Adrenal gland (tissue), 12 donors: ENCODE data around the gene GARS1. TPM values are rescaled to one million over a fixed set of nuclear protein-coding genes. Genes with fewer than 3 reads are reported as not detected.
A peak's percentile ranks its signal among the peaks of the same experiment; 100 is the strongest.

Experiments
- DNase-seq, 7 donors: peaks; one replicate each; pipeline ENCODE4 v3.0.0-alpha.2; 2019 to 2020
- H3K27ac ChIP-seq, 5 donors: fragments of 200-600 bp; sonication (generic) in 4 of 5; 1 replicate in 3 of 5; 2 replicates in 2 of 5; pipeline versions ENCODE4 v1.5.1 to v1.8.0; 2016 to 2020; ENCODE audit warnings: mild to moderate bottlenecking in 1 of 5
- H3K27me3 ChIP-seq: fragments of 200-600 bp; 2 replicates; pipeline ENCODE4 v1.8.0; 2021
- H3K36me3 ChIP-seq, 2 donors: fragments of 200-600 bp; replicated peaks in 1 of 2; 1 replicate in 1 of 2; 2 replicates in 1 of 2; pipeline versions ENCODE4 v1.5.1 to v1.8.0; 2018 to 2022
- H3K4me1 ChIP-seq, 2 donors: fragments of 200-600 bp; replicated peaks in 1 of 2; 1 replicate in 1 of 2; 2 replicates in 1 of 2; pipeline versions ENCODE4 v1.5.1 to v1.8.0; 2018 to 2021
- H3K4me3 ChIP-seq, 4 donors: fragments of 200-600 bp; sonication (generic) in 3 of 4; one replicate each; pipeline ENCODE4 v1.5.1; 2016 to 2018
- H3K9me3 ChIP-seq, 3 donors: fragments of 200-600 bp; sonication (generic) in 1 of 3; replicated peaks in 1 of 3; 1 replicate in 2 of 3; 2 replicates in 1 of 3; pipeline versions ENCODE4 v1.5.1 to v1.8.0; 2016 to 2021
- CTCF ChIP-seq, 6 experiments: fragments of 450-650 bp in 4 of 6; fragments of 200-600 bp in 2 of 6; sonication (generic) in 1 of 6; IDR thresholded peaks; 1 replicate in 5 of 6; 2 replicates in 1 of 6; pipeline versions ENCODE4 v1.5.1 to v1.8.0; 2016 to 2021; ENCODE audit warnings: antibody characterized with exemption in 6 of 6, mild to moderate bottlenecking in 2 of 6, moderate library complexity in 1 of 6
- POLR2A ChIP-seq, 2 donors: fragments of 450-650 bp; IDR thresholded peaks; one replicate each; pipeline ENCODE4 v1.6.1; 2017; ENCODE audit warnings: antibody characterized with exemption in 2 of 2, mild to moderate bottlenecking in 2 of 2, moderate library complexity in 1 of 2
- WGBS, 4 donors: extraction: QIAGEN DNeasy Blood & Tissue Kit in 2 of 4; methylation state at CpG; one replicate each; pipeline versions ENCODE4 v1.1.5 to v1.1.7; 2013 to 2017; 5-methylcytosine and 5-hydroxymethylcytosine counted together
- intact Hi-C, 2 donors: fragments of 100-400 bp; cut with DNase I; formaldehyde crosslinking; loops; one replicate each; pipeline versions ENCODE4 v1.14.1 to v1.15.0; 2022 to 2023
- polyA plus RNA-seq, 3 donors: library from polyadenylated mRNA; stranded (reverse); fragments of 200-250 nt in 2 of 3; fragments of 350-450 nt in 1 of 3; fragmentation: Illumina TruSeq in 1 of 3; extraction: RNeasy Lipid Tissue Mini Kit (QIAGEN cat#74804) in 1 of 3; gene quantifications; one replicate each; pipeline ENCODE4 v1.2.3, GENCODE V29; 2013 to 2014
- total RNA-seq, 9 donors: library from RNA; depleted of rRNA in 4 of 9; stranded (reverse); fragments of >200 nt in 4 of 9; fragments of 120-200 nt in 1 of 9; fragmentation: NEBNext Ultra II Directional in 1 of 9; extraction: Animal tissue kit (Norgen Biotek cat#: 25700) in 1 of 9; gene quantifications; one replicate each; pipeline versions ENCODE4 v1.1.0 to v1.2.4, GENCODE V29; 2013 to 2023
- donor health status: healthy with polysubstance abuse.
- donor health status: Bipolar disorder and iron deficiency.
- donor health status: DM: yes; HTN: yes; CAD: no.
- donor health status: DM: no; HTN: no; CAD: no.
- donor health status: DM: no; HTN: no; CAD: no.
- donor health status: DM: yes; HTN: yes; CAD: no.

GARS1 gene
- total and polyA plus RNA-seq, 12 donors = 36.3 to 188 (median 69.4) TPM

GRCh38 chr7:30618961-30619360 lies 24.3 kb downstream of the GARS1 start:
- TF ChIP-seq POLR2A (IDR thresholded peaks at IDR 0.05) = no peak
- no peak for TF ChIP-seq CTCF (IDR thresholded peaks at IDR 0.05)
- no peak for DNase-seq
- WGBS, 4 donors = 80 to 90% (median 86%) methylated on average over 1 of the region's 1 CpG
- H3K27me3 ChIP-seq = no peaks in the 10 kb centered on the region
- H3K9me3 ChIP-seq = no peaks in the 10 kb centered on the region
- no peak overlapping the region for H3K4me3 ChIP-seq
- H3K4me1 ChIP-seq = no peaks in the 10 kb centered on the region
- peaks cover 0 to 45% of the 10 kb centered on the region in 2 donors for H3K36me3 ChIP-seq
- intact Hi-C loops = no loop called here
- no peak overlapping the region for H3K27ac ChIP-seq

GRCh38 chr7:30625283-30625682 lies 30.6 kb downstream of the GARS1 start:
- Histone ChIP-seq H3K9me3 (no peaks in the 10 kb centered on the region), H3K27me3 (no peaks in the 10 kb centered on the region), H3K4me1 (no peaks in the 10 kb centered on the region), H3K4me3 (no peak overlapping the region), H3K27ac (no peak overlapping the region), H3K36me3 (peaks cover 0 to 71% of the 10 kb centered on the region in 2 donors)
- no peak for TF ChIP-seq POLR2A (IDR thresholded peaks at IDR 0.05)
- peak in 2 of 6 experiments; percentile 16 to 26 for TF ChIP-seq CTCF (IDR thresholded peaks at IDR 0.05)
- no peak for DNase-seq
- intact Hi-C loops = no loop called here
- 63 to 95% (median 81%) methylated on average over 1 of the region's 1 CpG for WGBS, 4 donors

GRCh38 chr7:30627026-30627425 lies 32.3 kb downstream of the GARS1 start:
- intact Hi-C loops = no loop called here
- H3K9me3 ChIP-seq = no peaks in the 10 kb centered on the region
- peaks cover 0 to 72% of the 10 kb centered on the region in 2 donors for H3K36me3 ChIP-seq
- no peak for DNase-seq
- H3K27me3 ChIP-seq = no peaks in the 10 kb centered on the region
- TF ChIP-seq CTCF (IDR thresholded peaks at IDR 0.05) = no peak
- TF ChIP-seq POLR2A (IDR thresholded peaks at IDR 0.05) = no peak
- no peak overlapping the region for H3K4me3 ChIP-seq
- WGBS, 4 donors = 90 to 97% (median 93%) methylated on average over 4 of the region's 4 CpGs
- H3K27ac ChIP-seq = no peak overlapping the region
- H3K4me1 ChIP-seq = no peaks in the 10 kb centered on the region

GRCh38 chr7:30630986-30631385 lies 36.3 kb downstream of the GARS1 start:
- intact Hi-C loops = no loop called here
- Histone ChIP-seq H3K9me3 (no peaks in the 10 kb centered on the region), H3K27ac (no peak overlapping the region), H3K27me3 (no peaks in the 10 kb centered on the region), H3K4me1 (no peaks in the 10 kb centered on the region), H3K4me3 (no peak overlapping the region), H3K36me3 (peaks cover 0 to 74% of the 10 kb centered on the region in 2 donors)
- WGBS, 4 donors = 93 to 97% (median 96%) methylated on average over 4 of the region's 4 CpGs
- no peak for DNase-seq
- no peak for TF ChIP-seq POLR2A (IDR thresholded peaks at IDR 0.05)
- no peak for TF ChIP-seq CTCF (IDR thresholded peaks at IDR 0.05)
